MCF 10A (cell line): ENCODE results near the gene DMGDH. TPM values are rescaled to one million over a fixed set of nuclear protein-coding genes. Genes with fewer than 3 reads are reported as not detected.

Experiments used
- total RNA-seq: library from RNA; stranded (reverse); gene quantifications from 2 replicates; pipeline ENCODE4 v1.2.3, GENCODE V29; 2022

Gene DMGDH
- total RNA-seq, 1 experiment from 2014 or later, result 9.2 TPM

Other genes starting within 250 kb of the DMGDH start
- gene ARSB, start 84.4 kb downstream of the DMGDH start, total RNA-seq, result 5.2 and 7.9 TPM in 2 replicates
- not detected in 2 replicates for gene BHMT2, start 93 bp upstream of the DMGDH start, total RNA-seq
- not detected in 2 replicates for gene BHMT, start 42.1 kb upstream of the DMGDH start, total RNA-seq
- 16.8 and 19.3 TPM in 2 replicates for gene JMY, start 166.5 kb upstream of the DMGDH start, total RNA-seq